WTC11 (cell line): ENCODE results near the gene CLEC1B. TPM values are rescaled to one million over a fixed set of nuclear protein-coding genes. Genes with fewer than 3 reads are reported as not detected.

Source experiments
- ATAC-seq: fragments of 200-7000 bp; cut with Tn5 transposase; 2 replicates; pipeline ENCODE4 v1.10.0; 2021; ENCODE audit warnings: mild to moderate bottlenecking, moderate library complexity
- Bru-seq: library from RNA; stranded (reverse); fragments of 400-500 nt; gene quantifications from one replicate; lab custom pipeline; 2021; lab: Mats Ljungman, UMichigan
- CTCF ChIA-PET: fragments of 300-600 bp; sonication (Branson Sonifier 250); formaldehyde crosslinking; loops from one replicate; lab custom pipeline; 2021; ENCODE audit warnings: antibody characterized with exemption; lab: Charles Lee
- POLR2A ChIA-PET: fragments of 350-600 bp; sonication (Branson Sonifier 250); formaldehyde crosslinking; loops from one replicate; lab custom pipeline; 2021; ENCODE audit warnings: antibody characterized with exemption; lab: Charles Lee
- DNase-seq: peaks from one replicate; pipeline ENCODE4 v3.0.0; 2021; ENCODE audit warnings: low spot score
- H3K27ac Mint-ChIP-seq: 2 replicates; pipeline ENCODE4 v1.8.0; 2021; ENCODE audit warnings: mixed read lengths
- H3K27me3 Mint-ChIP-seq: 2 replicates; pipeline ENCODE4 v1.8.0; 2021; ENCODE audit warnings: low read depth, mild to moderate bottlenecking, moderate library complexity, mixed read lengths
- H3K36me3 Mint-ChIP-seq: 2 replicates; pipeline ENCODE4 v1.8.0; 2021; ENCODE audit warnings: mixed read lengths
- H3K4me1 Mint-ChIP-seq: 2 replicates; pipeline ENCODE4 v1.8.0; 2022; ENCODE audit warnings: mixed read lengths
- H3K4me3 Mint-ChIP-seq: 2 replicates; pipeline ENCODE4 v1.8.0; 2021; ENCODE audit warnings: mild to moderate bottlenecking, moderate library complexity, mixed read lengths
- H3K9me3 Mint-ChIP-seq: 2 replicates; pipeline ENCODE4 v1.8.0; 2021; ENCODE audit warnings: mixed read lengths
- EMX1 ChIP-seq: fragments of 250-450 bp; sonication (Bioruptor Pico); IDR thresholded peaks from 2 replicates; pipeline ENCODE4 v1.8.0; 2021; ENCODE audit warnings: mild to moderate bottlenecking
- FOXJ3 ChIP-seq: sonication (generic); formaldehyde crosslinking; IDR thresholded peaks from 2 replicates; pipeline ENCODE4 v1.9.0; 2021; ENCODE audit warnings: missing genetic modification reagents, mild to moderate bottlenecking, borderline replicate concordance
- FOXP1 ChIP-seq: sonication (generic); formaldehyde crosslinking; IDR thresholded peaks from 2 replicates; pipeline ENCODE4 v1.8.0; 2022; ENCODE audit warnings: missing genetic modification reagents, mild to moderate bottlenecking, moderate library complexity, borderline replicate concordance
- GTF2I ChIP-seq: fragments of 250-450 bp; sonication (Bioruptor Pico); conservative IDR thresholded peaks from 2 replicates; pipeline ENCODE4 v1.4.0; 2021; ENCODE audit warnings: mild to moderate bottlenecking
- MXD4 ChIP-seq: fragments of 250-450 bp; sonication (Bioruptor Pico); IDR thresholded peaks from 2 replicates; pipeline ENCODE4 v1.8.0; 2021; ENCODE audit warnings: mild to moderate bottlenecking, moderate library complexity, borderline replicate concordance
- RORB ChIP-seq: fragments of 250-450 bp; sonication (Bioruptor Pico); IDR thresholded peaks from 2 replicates; pipeline ENCODE4 v1.9.0; 2021; ENCODE audit warnings: mild to moderate bottlenecking
- SP1 ChIP-seq: sonication (generic); formaldehyde crosslinking; conservative IDR thresholded peaks from 2 replicates; pipeline ENCODE4 v1.8.1; 2022; ENCODE audit warnings: missing genetic modification reagents
- TP53 ChIP-seq: sonication (generic); formaldehyde crosslinking; IDR thresholded peaks from 2 replicates; pipeline ENCODE4 v1.8.1; 2023; ENCODE audit warnings: mild to moderate bottlenecking, missing genetic modification reagents
- USF2 ChIP-seq: sonication (generic); formaldehyde crosslinking; IDR thresholded peaks from 2 replicates; pipeline ENCODE4 v1.8.1; 2023; ENCODE audit warnings: mild to moderate bottlenecking, missing genetic modification reagents, moderate library complexity
- ZNF232 ChIP-seq: sonication (generic); formaldehyde crosslinking; IDR thresholded peaks from 2 replicates; pipeline ENCODE4 v1.8.0; 2022; ENCODE audit warnings: mild to moderate bottlenecking, missing genetic modification reagents
- ZNF263 ChIP-seq: sonication (generic); formaldehyde crosslinking; IDR thresholded peaks from 2 replicates; pipeline ENCODE4 v1.8.1; 2022; ENCODE audit warnings: low read depth, mild to moderate bottlenecking, moderate library complexity, missing genetic modification reagents
- ZNF396 ChIP-seq: fragments of 250-450 bp; sonication (Bioruptor Pico); IDR thresholded peaks from 2 replicates; pipeline ENCODE4 v1.8.0; 2021; ENCODE audit warnings: mild to moderate bottlenecking, moderate library complexity, borderline replicate concordance
- ZNF423 ChIP-seq: fragments of 250-450 bp; sonication (Bioruptor Pico); IDR thresholded peaks from 2 replicates; pipeline ENCODE4 v2.1.2; 2022; ENCODE audit warnings: mild to moderate bottlenecking, moderate library complexity
- ZNF671 ChIP-seq: fragments of 250-450 bp; sonication (Bioruptor Pico); IDR thresholded peaks from 2 replicates; pipeline ENCODE4 v1.8.0; 2021; ENCODE audit warnings: mild to moderate bottlenecking
- long read RNA-seq, 3 experiments: library from RNA in 1 of 3; library from capped mRNA in 1 of 3; library from polyadenylated mRNA in 1 of 3; unstranded in 2 of 3; stranded (forward) in 1 of 3; transcript quantifications; one replicate each; pipeline ENCODE4 v2.0.0, GENCODE V29; 2021
- total RNA-seq: library from RNA; stranded (reverse); gene quantifications from 3 replicates; pipeline ENCODE4 v1.2.3, GENCODE V29; 2021
- TF ChIP-seq, protein P1 (sequence below): sonication (generic); formaldehyde crosslinking; IDR thresholded peaks from 2 replicates; pipeline ENCODE4 v1.8.0; 2022; ENCODE audit warnings: mild to moderate bottlenecking, missing genetic modification reagents
- TF ChIP-seq, protein P2 (sequence below): sonication (generic); formaldehyde crosslinking; IDR thresholded peaks from 2 replicates; pipeline ENCODE4 v1.8.0; 2023; ENCODE audit warnings: mild to moderate bottlenecking, missing genetic modification reagents
- TF ChIP-seq, protein P3 (sequence below): sonication (generic); formaldehyde crosslinking; conservative IDR thresholded peaks from 2 replicates; pipeline ENCODE4 v1.8.1; 2022; ENCODE audit warnings: mild to moderate bottlenecking, missing genetic modification reagents
- TF ChIP-seq, protein P4 (sequence below): sonication (generic); formaldehyde crosslinking; IDR thresholded peaks from 2 replicates; pipeline ENCODE4 v1.8.0; 2022; ENCODE audit warnings: mild to moderate bottlenecking, missing genetic modification reagents
- TF ChIP-seq, protein P5 (sequence below): sonication (generic); formaldehyde crosslinking; IDR thresholded peaks from 2 replicates; pipeline ENCODE4 v1.8.1; 2022; ENCODE audit warnings: missing genetic modification reagents, borderline replicate concordance

CLEC1B gene
- total RNA-seq (not detected in 3 replicates), Bru-seq, nascent RNA (not detected)
- long read RNA-seq, experiment 1, partial matches to known transcripts = 0 of 1 reads
- long read RNA-seq, experiment 1, other reads (novel, unspliced or antisense) = 1 of 1 reads
- long read RNA-seq, experiment 2 = 0 reads
- long read RNA-seq, experiment 3 = 0 reads

GRCh38 chr12:9999016-9999415 lies at the start of gene CLEC1B:
Gene CLEC1B, minus strand, starts transcription at chr12:9999121. Its CDS starts 21 bp downstream, at chr12:9999100.
- Mint-ChIP-seq H3K27me3 (no peaks in the 10 kb centered on the region; the same call in 1 of the 2 replicates), H3K36me3 (no peaks in the 10 kb centered on the region), H3K4me3 (no peak within 1 kb of the TSS), H3K27ac (no peak within 1 kb of the TSS), H3K4me1 (no peaks in the 10 kb centered on the region), H3K9me3 (peaks cover 4% of the 10 kb centered on the region)
- no peak for DNase-seq
- ChIA-PET POLR2A (no interaction called here), CTCF (interaction anchor here (1.0 to 1.5 kb wide), 6 partner anchors 9 to 249 kb away, joined by 3 to 6 read pairs (median 4); no protein-coding TSS in a partner anchor)
- ATAC-seq = no peak
- TF ChIP-seq FOXP1 (CRISPR knock-in tag) = no peak
- TF ChIP-seq, protein P1, sequence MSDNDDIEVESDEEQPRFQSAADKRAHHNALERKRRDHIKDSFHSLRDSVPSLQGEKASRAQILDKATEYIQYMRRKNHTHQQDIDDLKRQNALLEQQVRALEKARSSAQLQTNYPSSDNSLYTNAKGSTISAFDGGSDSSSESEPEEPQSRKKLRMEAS = no peak
- TF ChIP-seq FOXJ3 (CRISPR knock-in tag) = no peak
- no peak for TF ChIP-seq RORB (CRISPR knock-in tag)
- TF ChIP-seq ZNF671 (CRISPR knock-in tag) = no peak
- TF ChIP-seq, protein P2, sequence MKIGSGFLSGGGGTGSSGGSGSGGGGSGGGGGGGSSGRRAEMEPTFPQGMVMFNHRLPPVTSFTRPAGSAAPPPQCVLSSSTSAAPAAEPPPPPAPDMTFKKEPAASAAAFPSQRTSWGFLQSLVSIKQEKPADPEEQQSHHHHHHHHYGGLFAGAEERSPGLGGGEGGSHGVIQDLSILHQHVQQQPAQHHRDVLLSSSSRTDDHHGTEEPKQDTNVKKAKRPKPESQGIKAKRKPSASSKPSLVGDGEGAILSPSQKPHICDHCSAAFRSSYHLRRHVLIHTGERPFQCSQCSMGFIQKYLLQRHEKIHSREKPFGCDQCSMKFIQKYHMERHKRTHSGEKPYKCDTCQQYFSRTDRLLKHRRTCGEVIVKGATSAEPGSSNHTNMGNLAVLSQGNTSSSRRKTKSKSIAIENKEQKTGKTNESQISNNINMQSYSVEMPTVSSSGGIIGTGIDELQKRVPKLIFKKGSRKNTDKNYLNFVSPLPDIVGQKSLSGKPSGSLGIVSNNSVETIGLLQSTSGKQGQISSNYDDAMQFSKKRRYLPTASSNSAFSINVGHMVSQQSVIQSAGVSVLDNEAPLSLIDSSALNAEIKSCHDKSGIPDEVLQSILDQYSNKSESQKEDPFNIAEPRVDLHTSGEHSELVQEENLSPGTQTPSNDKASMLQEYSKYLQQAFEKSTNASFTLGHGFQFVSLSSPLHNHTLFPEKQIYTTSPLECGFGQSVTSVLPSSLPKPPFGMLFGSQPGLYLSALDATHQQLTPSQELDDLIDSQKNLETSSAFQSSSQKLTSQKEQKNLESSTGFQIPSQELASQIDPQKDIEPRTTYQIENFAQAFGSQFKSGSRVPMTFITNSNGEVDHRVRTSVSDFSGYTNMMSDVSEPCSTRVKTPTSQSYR (CRISPR knock-in tag) = no peak
- TF ChIP-seq TP53 = no peak
- TF ChIP-seq ZNF423 (CRISPR knock-in tag) = no peak
- TF ChIP-seq EMX1 (CRISPR knock-in tag) = no peak
- no peak for TF ChIP-seq ZNF396 (CRISPR knock-in tag)
- TF ChIP-seq ZNF263 (CRISPR knock-in tag) = no peak
- TF ChIP-seq, protein P3, sequence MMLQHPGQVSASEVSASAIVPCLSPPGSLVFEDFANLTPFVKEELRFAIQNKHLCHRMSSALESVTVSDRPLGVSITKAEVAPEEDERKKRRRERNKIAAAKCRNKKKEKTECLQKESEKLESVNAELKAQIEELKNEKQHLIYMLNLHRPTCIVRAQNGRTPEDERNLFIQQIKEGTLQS (CRISPR knock-in tag) = no peak
- no peak for TF ChIP-seq GTF2I (CRISPR knock-in tag)
- TF ChIP-seq, protein P4, sequence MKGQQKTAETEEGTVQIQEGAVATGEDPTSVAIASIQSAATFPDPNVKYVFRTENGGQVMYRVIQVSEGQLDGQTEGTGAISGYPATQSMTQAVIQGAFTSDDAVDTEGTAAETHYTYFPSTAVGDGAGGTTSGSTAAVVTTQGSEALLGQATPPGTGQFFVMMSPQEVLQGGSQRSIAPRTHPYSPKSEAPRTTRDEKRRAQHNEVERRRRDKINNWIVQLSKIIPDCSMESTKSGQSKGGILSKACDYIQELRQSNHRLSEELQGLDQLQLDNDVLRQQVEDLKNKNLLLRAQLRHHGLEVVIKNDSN (CRISPR knock-in tag) = no peak
- TF ChIP-seq, protein P5, sequence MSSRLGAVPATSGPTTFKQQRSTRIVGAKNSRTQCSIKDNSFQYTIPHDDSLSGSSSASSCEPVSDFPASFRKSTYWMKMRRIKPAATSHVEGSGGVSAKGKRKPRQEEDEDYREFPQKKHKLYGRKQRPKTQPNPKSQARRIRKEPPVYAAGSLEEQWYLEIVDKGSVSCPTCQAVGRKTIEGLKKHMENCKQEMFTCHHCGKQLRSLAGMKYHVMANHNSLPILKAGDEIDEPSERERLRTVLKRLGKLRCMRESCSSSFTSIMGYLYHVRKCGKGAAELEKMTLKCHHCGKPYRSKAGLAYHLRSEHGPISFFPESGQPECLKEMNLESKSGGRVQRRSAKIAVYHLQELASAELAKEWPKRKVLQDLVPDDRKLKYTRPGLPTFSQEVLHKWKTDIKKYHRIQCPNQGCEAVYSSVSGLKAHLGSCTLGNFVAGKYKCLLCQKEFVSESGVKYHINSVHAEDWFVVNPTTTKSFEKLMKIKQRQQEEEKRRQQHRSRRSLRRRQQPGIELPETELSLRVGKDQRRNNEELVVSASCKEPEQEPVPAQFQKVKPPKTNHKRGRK = no peak
- TF ChIP-seq SP1 (CRISPR knock-in tag) = no peak
- no peak for TF ChIP-seq MXD4 (CRISPR knock-in tag)
- no peak for TF ChIP-seq ZNF232

DNA sequence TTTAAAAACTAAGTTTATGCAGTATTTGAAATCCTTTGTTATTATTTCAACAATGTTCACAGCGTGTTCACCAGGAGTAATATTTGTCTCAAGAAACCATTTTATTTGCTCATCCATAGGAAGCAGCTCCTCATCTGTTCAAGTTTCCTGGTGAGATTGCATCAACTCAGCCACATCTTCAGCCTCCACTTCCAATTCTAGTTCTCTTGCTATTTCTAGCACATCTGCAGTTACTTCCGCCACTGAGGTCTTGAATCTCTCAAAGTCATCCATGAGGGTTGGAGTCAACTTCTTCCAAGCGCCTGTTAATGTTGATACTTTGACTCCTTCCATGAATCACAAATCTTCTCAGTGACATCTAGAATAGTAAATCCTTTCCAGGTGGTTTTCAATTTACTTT lies 49.6 kb upstream of the CLEC1B start:
- TF ChIP-seq, protein P2 (CRISPR knock-in tag) = no peak
- TF ChIP-seq USF2 (CRISPR knock-in tag) = no peak
- TF ChIP-seq, all 79 proteins: peak for 0
- Mint-ChIP-seq H3K9me3 (peaks cover 11% of the 10 kb centered on the region), H3K36me3 (peaks cover 3% of the 10 kb centered on the region; the same call in 1 of the 2 replicates), H3K27ac (no peak overlapping the region), H3K4me3 (no peak overlapping the region), H3K27me3 (peaks cover 45% of the 10 kb centered on the region), H3K4me1 (no peaks in the 10 kb centered on the region)
- no peak for ATAC-seq
- DNase-seq = no peak
- CTCF ChIA-PET = no interaction called here
- POLR2A ChIA-PET = no interaction called here
